ENCODE results near the gene GNAT2.

Gene GNAT2

GRCh38 chr1:109630081-109630897 lies 10.9 kb upstream of the GNAT2 start (continued):
- TF ChIP-seq ZNF280C (tag by site-specific recombination; IDR thresholded peaks at IDR 0.05) (no peak), ZNF416 (tag by site-specific recombination; IDR thresholded peaks at IDR 0.05) (no peak), MYNN (tag by site-specific recombination; IDR thresholded peaks at IDR 0.05; ENCODE audit: borderline replicate concordance) (no peak), ZNF433 (tag by site-specific recombination; IDR thresholded peaks at IDR 0.05; ENCODE audit: low read depth) (no peak), ZBTB10 (tag by site-specific recombination; IDR thresholded peaks at IDR 0.05) (no peak), SP7 (tag by site-specific recombination; IDR thresholded peaks at IDR 0.05) (no peak)

- Histone ChIP-seq H3K4me1 (ENCODE audit: control insufficient read depth, insufficient read depth, low read length) (no peaks in the 10 kb centered on the region), H3K36me3 (ENCODE audit: control insufficient read depth in 2 of 2, insufficient read depth in 1 of 2, low read length in 2 of 2) (peaks cover 4 to 70% of the 10 kb centered on the region in 2 experiments; a peak in 2 of 3 replicates), H3K9me3 (ENCODE audit: control insufficient read depth, insufficient read depth, low read depth, low read length) (no peaks in the 10 kb centered on the region), H3K4me3 (ENCODE audit: low read depth, low read length) (no peak overlapping the region), H3K27ac (ENCODE audit: extremely low read depth, low read depth, low read length) (no peak overlapping the region)
- ChIA-PET CTCF (interaction anchor here (0.6 to 5.8 kb wide), 13 partner anchors 11 to 405 kb away, joined by 3 to 63 read pairs (median 6); partner anchors contain the start of genes GNAI3 and STRIP1), POLR2A (interaction anchor here (0.6 to 4.2 kb wide), 3 partner anchors 81 to 136 kb away, joined by 3 to 25 read pairs (median 7); partner anchors contain the start of genes CYB561D1 and GNAI3)
- TF ChIP-seq ZSCAN5A (tag by site-specific recombination; IDR thresholded peaks at IDR 0.05) (no peak), SCRT1 (tag by site-specific recombination; IDR thresholded peaks at IDR 0.05; ENCODE audit: borderline replicate concordance) (peak; percentile 91), SCRT2 (tag by site-specific recombination; IDR thresholded peaks at IDR 0.05) (peak; percentile 96)
Observed at GRCh38 chr1:109629372-109630030, 10.1 kb upstream of the GNAT2 start.

- no peak overlapping the region for H3K27ac ChIP-seq (ENCODE audit: extremely low read depth, low read depth, low read length)
- CTCF ChIA-PET: interaction anchor here (0.6 to 5.8 kb wide), 6 partner anchors 12 to 109 kb away, joined by 3 to 63 read pairs (median 7); partner anchors contain the start of gene GNAI3
- no peak overlapping the region for H3K4me3 ChIP-seq (ENCODE audit: low read depth, low read length)
- TF ChIP-seq ZBTB20 (tag by site-specific recombination; IDR thresholded peaks at IDR 0.05) (no peak), ZNF148 (tag by site-specific recombination; IDR thresholded peaks at IDR 0.05; ENCODE audit: borderline replicate concordance) (no peak), ZNF2 (tag by site-specific recombination; IDR thresholded peaks at IDR 0.05) (no peak), OVOL3 (tag by site-specific recombination; IDR thresholded peaks at IDR 0.05) (no peak), WT1 (tag by site-specific recombination; IDR thresholded peaks at IDR 0.05) (no peak), ZNF404 (tag by site-specific recombination; IDR thresholded peaks at IDR 0.05) (no peak), ZBTB21 (tag by site-specific recombination; IDR thresholded peaks at IDR 0.05) (no peak), BCL6B (tag by site-specific recombination; IDR thresholded peaks at IDR 0.05) (no peak), ZNF529 (tag by site-specific recombination; IDR thresholded peaks at IDR 0.05; ENCODE audit: insufficient replicate concordance) (no peak), ZNF140 (tag by site-specific recombination; IDR thresholded peaks at IDR 0.05) (no peak)
Observed at GRCh38 chr1:109628540-109629321, 9.3 kb upstream of the GNAT2 start.

More at GRCh38 chr1:109628540-109629321, 9.3 kb upstream of the GNAT2 start:
- H3K9me3 ChIP-seq (ENCODE audit: control insufficient read depth, insufficient read depth, low read depth, low read length): no peaks in the 10 kb centered on the region
- peaks cover 4 to 70% of the 10 kb centered on the region in 2 experiments; a peak in 2 of 3 replicates for H3K36me3 ChIP-seq (ENCODE audit: control insufficient read depth in 2 of 2, insufficient read depth in 1 of 2, low read length in 2 of 2)
- no peaks in the 10 kb centered on the region for H3K4me1 ChIP-seq (ENCODE audit: control insufficient read depth, insufficient read depth, low read length)
- POLR2A ChIA-PET: interaction anchor here (0.6 to 4.2 kb wide), 2 partner anchors 80 to 135 kb away, joined by 3 to 25 read pairs; partner anchors contain the start of genes CYB561D1 and GNAI3
